Tibial nerve (tissue), 4 donors: ENCODE measurements around the gene HJV. TPM values are rescaled to one million over a fixed set of nuclear protein-coding genes. Genes with fewer than 3 reads are reported as not detected.

ENCODE experiments used
- DNase-seq, 2 donors: peaks; one replicate each; pipeline ENCODE4 v3.0.0-alpha.2; 2019; ENCODE audit warnings: low spot score in 2 of 2
- H3K27ac ChIP-seq, 4 donors: fragments of 200-600 bp; sonication (generic) in 3 of 4; one replicate each; pipeline ENCODE4 v1.5.1; 2017 to 2019; ENCODE audit warnings: mild to moderate bottlenecking in 1 of 4
- H3K27me3 ChIP-seq, 2 donors: fragments of 200-600 bp; sonication (generic) in 1 of 2; one replicate each; pipeline versions ENCODE4 v1.5.1 to v1.6.0; 2017 to 2019
- H3K36me3 ChIP-seq, 3 donors: fragments of 200-600 bp; sonication (generic); one replicate each; pipeline ENCODE4 v1.5.1; 2018 to 2019
- H3K4me1 ChIP-seq, 4 donors: fragments of 200-600 bp; sonication (generic) in 3 of 4; one replicate each; pipeline ENCODE4 v1.5.1; 2017 to 2019
- H3K4me3 ChIP-seq, 4 donors: fragments of 200-600 bp; sonication (generic) in 3 of 4; one replicate each; pipeline ENCODE4 v1.5.1; 2017 to 2019; ENCODE audit warnings: mild to moderate bottlenecking in 1 of 4, moderate library complexity in 1 of 4
- H3K9me3 ChIP-seq, 4 donors: fragments of 200-600 bp; sonication (generic) in 3 of 4; one replicate each; pipeline ENCODE4 v1.5.1; 2017 to 2019
- CTCF ChIP-seq, 5 experiments: fragments of 200-600 bp in 3 of 5; fragments of 450-650 bp in 2 of 5; sonication (generic) in 3 of 5; IDR thresholded peaks; one replicate each; pipeline ENCODE4 v1.5.1; 2016 to 2019; ENCODE audit warnings: antibody characterized with exemption in 5 of 5, mild to moderate bottlenecking in 3 of 5, moderate library complexity in 2 of 5
- EP300 ChIP-seq, 2 donors: sonication (generic); formaldehyde crosslinking; IDR thresholded peaks; one replicate each; pipeline ENCODE4 v1.6.1; 2017; ENCODE audit warnings: antibody characterized with exemption in 2 of 2, mild to moderate bottlenecking in 1 of 2
- POLR2A ChIP-seq, 2 donors: fragments of 450-650 bp; IDR thresholded peaks; one replicate each; pipeline ENCODE4 v1.6.1; 2017; ENCODE audit warnings: antibody characterized with exemption in 2 of 2, mild to moderate bottlenecking in 2 of 2, moderate library complexity in 2 of 2
- WGBS, 2 donors: methylation state at CpG; one replicate each; pipeline ENCODE4 v1.1.5; 2018; 5-methylcytosine and 5-hydroxymethylcytosine counted together
- total RNA-seq, 4 donors: library from RNA; depleted of rRNA; stranded (reverse); fragments of >200 nt; gene quantifications; one replicate each; pipeline ENCODE4 v1.1.0, GENCODE V29; 2016

Gene HJV
- total RNA-seq, 4 donors from 2014 or later = not detected

- peaks cover 0 to 76% (median 48%) of the 10 kb centered on the region in 4 donors for H3K4me1 ChIP-seq
- peak in 1 of 2 donors; percentile 69 for DNase-seq
- H3K4me3 ChIP-seq = peak overlapping the region in 1 of 4 donors; percentile 34
- TF ChIP-seq EP300 (IDR thresholded peaks at IDR 0.05) (peak in 1 of 2 donors; percentile 51), POLR2A (IDR thresholded peaks at IDR 0.05) (peak in 1 of 2 donors; percentile 8), CTCF (IDR thresholded peaks at IDR 0.05) (no peak)
- H3K9me3 ChIP-seq = no peaks in the 10 kb centered on the region
- no peaks in the 10 kb centered on the region for H3K27me3 ChIP-seq
- H3K27ac ChIP-seq = peak overlapping the region; percentile 67 to 99 (median 85)
- 40% methylated on average over 15 of the region's 15 CpGs for WGBS, 2 donors
- no peaks in the 10 kb centered on the region for H3K36me3 ChIP-seq
These were observed 35.8 kb downstream of the HJV start for GRCh38 chr1:145985502-145986439.

GRCh38 chr1:145985129-145985501, 36.4 kb downstream of the HJV start:
- WGBS, 2 donors = 52 to 55% methylated on average over 2 of the region's 2 CpGs
- peak overlapping the region in 1 of 4 donors; percentile 34 for H3K4me3 ChIP-seq
- H3K9me3 ChIP-seq = no peaks in the 10 kb centered on the region
- H3K27ac ChIP-seq = peak overlapping the region; percentile 67 to 99 (median 85)
- DNase-seq = no peak
- H3K36me3 ChIP-seq = no peaks in the 10 kb centered on the region
- TF ChIP-seq CTCF (IDR thresholded peaks at IDR 0.05) (no peak), POLR2A (IDR thresholded peaks at IDR 0.05) (no peak), EP300 (IDR thresholded peaks at IDR 0.05) (no peak)
- no peaks in the 10 kb centered on the region for H3K27me3 ChIP-seq
- H3K4me1 ChIP-seq = peaks cover 0 to 76% (median 49%) of the 10 kb centered on the region in 4 donors

- DNase-seq = no peak
- Histone ChIP-seq H3K4me1 (peaks cover 0 to 79% (median 53%) of the 10 kb centered on the region in 4 donors), H3K4me3 (no peak overlapping the region), H3K9me3 (no peaks in the 10 kb centered on the region), H3K36me3 (no peaks in the 10 kb centered on the region), H3K27ac (peak overlapping the region; percentile 54 to 99 (median 85)), H3K27me3 (no peaks in the 10 kb centered on the region)
- 91 to 93% methylated on average over 12 of the region's 12 CpGs for WGBS, 2 donors
- TF ChIP-seq EP300 (IDR thresholded peaks at IDR 0.05) (no peak), CTCF (IDR thresholded peaks at IDR 0.05) (no peak), POLR2A (IDR thresholded peaks at IDR 0.05) (no peak)
These were observed 37.3 kb downstream of the HJV start for GRCh38 chr1:145983960-145984830.

- H3K4me3 ChIP-seq = no peak overlapping the region
- no peak for DNase-seq
- H3K9me3 ChIP-seq = no peaks in the 10 kb centered on the region
- H3K27ac ChIP-seq = peak overlapping the region; percentile 54 to 99 (median 93)
- TF ChIP-seq CTCF (IDR thresholded peaks at IDR 0.05) = no peak
- peak in 1 of 2 donors; percentile 17 for TF ChIP-seq EP300 (IDR thresholded peaks at IDR 0.05)
- H3K4me1 ChIP-seq = peaks cover 0 to 89% (median 60%) of the 10 kb centered on the region in 4 donors
- no peaks in the 10 kb centered on the region for H3K36me3 ChIP-seq
- no peaks in the 10 kb centered on the region for H3K27me3 ChIP-seq
- 81 to 97% methylated on average over 1 of the region's 1 CpG for WGBS, 2 donors
These were observed 38.3 kb downstream of the HJV start for GRCh38 chr1:145983206-145983675.
